GM18873 (cell line): ENCODE data around the gene AKT1.

Source experiments
- ATAC-seq: cut with Tn5 transposase; IDR thresholded peaks from one replicate; pipeline ENCODE4 v1.9.1; 2021; ENCODE audit warnings: mild to moderate bottlenecking, moderate library complexity, moderate number of reproducible peaks; ENCODE audit not compliant: unreplicated experiment, low FRiP score

AKT1 gene

DNA sequence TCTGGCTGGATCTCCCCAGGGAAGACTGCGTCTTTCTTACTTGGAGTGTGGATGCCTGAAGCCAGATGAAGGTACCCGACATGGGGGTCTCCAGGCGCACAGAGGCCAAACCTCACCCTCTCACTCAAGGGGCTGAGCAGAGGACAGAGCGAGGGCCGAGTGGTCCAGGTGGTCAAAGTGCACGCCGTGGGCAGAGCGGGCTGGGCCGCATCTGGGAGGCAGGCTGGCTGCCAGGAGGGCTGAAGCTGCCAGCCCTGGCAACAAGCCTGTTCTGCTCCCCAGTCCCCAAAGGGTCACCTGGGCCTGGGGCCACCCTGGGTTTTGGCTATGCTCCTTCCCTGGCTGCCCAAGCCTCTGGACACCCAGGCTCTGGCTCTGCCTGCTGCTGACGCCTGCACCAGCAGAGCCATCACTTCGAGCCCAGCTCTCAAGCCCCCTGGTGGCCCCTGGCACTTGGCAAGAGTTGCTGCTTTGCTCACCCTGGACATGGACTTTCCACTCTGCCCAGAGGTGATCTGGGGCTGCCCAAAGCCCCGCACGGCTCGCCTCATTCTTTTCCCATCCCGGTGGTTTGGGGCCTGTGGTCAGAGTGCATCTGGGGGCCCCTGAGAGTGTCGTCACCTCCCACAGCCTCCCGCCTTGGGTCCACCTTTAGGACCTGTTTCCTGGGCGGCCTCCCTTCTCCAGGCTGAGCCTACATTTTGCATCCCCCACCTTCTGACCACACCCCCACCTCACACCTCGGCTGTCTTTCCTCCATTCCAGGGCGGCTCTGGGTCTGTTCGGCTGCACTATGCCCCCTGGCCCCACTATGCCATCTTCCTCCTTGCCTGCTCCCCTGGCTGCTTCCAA is 68.7 kb downstream of the AKT1 start:
- no peak for ATAC-seq

GRCh38 chr14:104725772-104726548 is 69.6 kb downstream of the AKT1 start:
- ATAC-seq: no peak

GRCh38 chr14:104724981-104725771 is 70.4 kb downstream of the AKT1 start:
- no peak for ATAC-seq

DNA sequence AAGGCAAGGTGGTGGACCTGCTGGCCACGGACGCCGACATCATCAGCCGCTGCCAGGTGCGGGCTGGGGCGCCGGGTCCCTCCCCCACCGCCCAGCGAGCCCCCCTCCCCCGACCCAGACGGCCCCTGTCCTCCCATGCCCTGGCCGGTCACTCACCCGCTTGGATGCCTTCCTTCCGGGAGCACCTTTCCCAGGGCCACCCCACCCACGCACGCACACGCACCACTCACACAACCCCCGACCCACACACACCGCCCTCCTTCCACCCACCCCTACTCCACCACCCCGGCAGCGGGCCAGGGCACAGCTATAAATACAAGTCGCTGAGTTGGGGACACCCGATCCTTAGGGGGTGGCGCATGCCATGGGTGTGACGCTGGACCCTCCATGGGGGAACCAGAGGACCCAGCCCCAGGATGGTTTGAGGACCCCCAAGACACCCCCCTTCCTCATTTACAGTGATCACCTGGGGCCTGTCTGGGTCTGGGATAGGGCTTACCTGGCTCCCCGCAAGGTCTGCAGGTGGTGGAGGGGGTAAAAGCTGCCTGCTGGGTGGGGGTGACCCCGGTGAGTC is 71.1 kb downstream of the AKT1 start:
- no peak for ATAC-seq

DNA sequence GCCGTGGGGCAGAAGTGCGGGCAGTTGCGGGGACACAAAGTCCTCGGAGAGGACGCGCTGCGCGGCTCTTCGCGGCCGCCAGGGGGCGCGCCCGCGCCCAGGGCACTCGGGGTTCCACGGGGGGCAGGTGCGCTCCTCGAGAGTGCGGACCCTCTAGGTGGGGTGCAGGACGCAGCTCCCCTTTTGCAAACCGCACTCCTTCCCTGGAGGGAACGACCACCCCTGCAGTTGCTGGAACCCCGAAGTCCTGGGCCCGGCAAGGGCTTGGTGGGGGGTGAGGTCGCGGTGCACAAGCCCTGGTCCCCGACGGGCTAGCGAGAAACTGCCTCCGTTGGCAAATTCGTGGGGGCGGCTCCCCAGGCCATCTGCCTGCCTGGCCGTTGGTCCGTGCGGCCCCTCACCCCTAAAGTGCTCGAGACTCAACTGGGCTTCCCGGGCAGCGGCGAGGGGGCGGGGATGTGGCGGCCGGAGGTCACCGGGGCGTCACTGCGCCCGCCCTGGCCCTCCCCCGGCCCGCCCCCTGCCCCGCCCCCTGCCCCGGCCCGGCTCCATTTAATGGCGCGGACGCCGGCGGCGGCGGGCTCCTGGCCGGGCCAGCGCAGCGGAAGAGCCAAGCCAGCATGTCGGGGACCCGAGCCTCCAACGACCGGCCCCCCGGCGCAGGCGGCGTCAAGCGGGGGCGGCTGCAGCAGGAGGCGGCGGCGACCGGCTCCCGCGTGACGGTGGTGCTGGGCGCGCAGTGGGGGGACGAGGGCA is 71.7 kb downstream of the AKT1 start, which contains the start of gene ADSS1:
Gene ADSS1 (plus strand): TSS at position 579 of the 756 bp plus-strand sequence. CDS start 42 bp downstream, at position 621.
- no peak for ATAC-seq

DNA sequence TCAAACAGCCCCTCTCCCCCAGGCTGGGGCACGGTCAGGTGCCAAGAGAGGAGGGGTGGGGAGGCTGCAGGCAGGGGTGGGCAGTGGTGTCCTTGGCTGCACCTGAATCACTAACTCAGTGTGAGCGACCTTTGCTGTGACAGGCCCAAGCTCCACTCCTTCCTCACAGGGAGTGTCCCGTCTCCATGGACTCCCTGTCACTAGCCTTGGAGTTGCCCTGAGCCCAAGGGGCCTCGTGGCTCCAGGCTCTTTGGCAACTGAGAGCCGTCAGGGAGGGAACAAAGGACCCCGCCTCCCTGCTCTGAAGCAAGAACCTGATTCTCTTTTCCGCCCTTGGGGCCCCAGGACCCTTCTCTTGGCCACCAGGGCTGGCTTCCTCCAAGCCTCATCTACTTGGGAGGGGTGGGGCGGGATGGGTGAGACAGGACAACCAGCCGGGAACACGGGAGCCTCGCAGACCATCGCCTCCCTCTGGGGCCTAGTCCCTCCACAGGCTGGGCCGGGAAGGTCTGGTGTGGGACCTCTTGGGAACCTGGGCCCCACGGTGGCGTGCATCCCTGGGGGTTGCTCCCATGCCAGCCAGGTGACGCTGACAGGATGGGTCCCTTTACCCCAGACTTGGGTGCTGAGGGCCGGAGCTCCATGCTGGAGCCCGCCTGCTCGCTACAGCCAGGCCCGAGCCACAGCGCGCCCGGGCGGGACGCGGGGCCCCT is 72.5 kb downstream of the AKT1 start:
- ATAC-seq: no peak

DNA sequence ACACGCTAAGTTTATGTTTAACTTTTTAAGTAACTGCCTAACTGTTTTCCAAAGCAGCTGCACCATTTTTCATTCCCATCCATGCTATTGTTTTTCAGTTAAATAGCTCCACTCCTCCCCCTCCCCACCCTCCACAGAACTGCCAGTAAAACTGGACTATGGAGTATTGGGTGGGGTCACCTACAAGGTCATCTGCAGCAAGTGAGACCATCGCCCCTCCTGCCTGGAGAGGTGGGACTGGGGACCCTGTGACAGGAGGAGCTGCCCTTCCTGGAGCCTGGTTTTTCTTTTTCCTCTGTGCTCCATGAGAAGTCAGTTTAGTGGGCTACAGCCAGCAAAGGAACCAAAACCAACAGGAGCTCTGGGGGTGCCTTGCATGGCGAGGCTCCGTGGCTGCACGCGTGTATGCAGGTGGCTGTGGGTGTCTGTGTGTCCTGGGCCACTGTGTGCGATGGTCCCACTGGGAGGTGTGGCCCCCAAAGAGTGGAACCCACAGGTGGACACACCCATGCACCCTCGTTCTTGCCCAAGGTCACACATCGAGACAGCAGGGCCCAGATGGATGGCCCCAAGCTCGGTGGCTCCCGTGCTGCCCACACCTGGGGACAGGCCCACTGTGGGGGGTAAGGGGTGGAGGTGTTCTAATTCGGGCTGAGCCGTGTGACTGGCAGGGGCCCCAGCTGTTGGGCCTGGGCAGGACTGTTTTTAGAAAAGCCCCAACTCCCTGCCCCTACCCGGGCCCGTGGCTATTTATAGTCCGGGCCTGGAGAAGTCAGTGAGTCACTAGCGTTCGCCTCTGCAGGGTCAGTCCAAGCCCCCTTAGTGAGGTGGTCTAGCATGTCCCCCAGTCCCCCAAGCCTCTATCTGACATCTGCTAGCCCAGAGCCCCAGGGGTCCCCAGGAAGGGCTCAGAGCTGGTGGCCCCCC is 73.8 kb downstream of the AKT1 start:
- ATAC-seq: no peak
